HG03558 (cell line): ENCODE measurements around the gene ZNF552.
A peak's percentile ranks its signal among the peaks of the same experiment; 100 is the strongest.

ENCODE experiments used
- ATAC-seq: cut with Tn5 transposase; IDR thresholded peaks from one replicate; pipeline ENCODE4 v1.9.1; 2021; ENCODE audit warnings: moderate number of reproducible peaks; ENCODE audit not compliant: unreplicated experiment; ENCODE audit errors: extremely low read depth

ZNF552 gene

DNA sequence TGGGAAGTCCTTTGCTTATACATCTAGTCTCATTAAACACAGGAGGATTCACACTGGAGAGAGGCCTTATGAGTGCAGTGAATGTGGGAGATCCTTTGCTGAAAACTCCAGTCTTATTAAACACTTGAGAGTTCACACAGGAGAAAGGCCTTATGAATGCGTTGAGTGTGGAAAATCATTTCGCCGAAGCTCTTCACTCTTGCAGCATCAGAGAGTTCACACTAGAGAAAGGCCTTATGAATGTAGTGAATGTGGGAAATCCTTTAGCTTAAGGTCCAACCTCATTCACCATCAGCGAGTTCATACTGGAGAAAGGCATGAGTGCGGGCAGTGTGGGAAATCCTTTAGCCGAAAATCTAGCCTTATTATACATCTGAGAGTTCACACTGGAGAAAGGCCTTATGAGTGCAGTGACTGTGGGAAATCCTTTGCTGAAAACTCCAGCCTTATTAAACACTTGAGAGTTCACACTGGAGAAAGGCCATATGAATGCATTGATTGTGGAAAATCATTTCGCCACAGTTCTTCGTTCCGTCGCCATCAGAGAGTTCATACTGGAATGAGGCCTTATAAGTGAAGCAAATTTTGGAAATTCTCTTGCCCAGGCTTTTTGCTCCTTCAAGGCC is 35.4 kb downstream of the ZNF552 start:
- ATAC-seq = no peak

GRCh38 chr19:57778336-57778735 is 36.4 kb downstream of the ZNF552 start:
- no peak for ATAC-seq

DNA sequence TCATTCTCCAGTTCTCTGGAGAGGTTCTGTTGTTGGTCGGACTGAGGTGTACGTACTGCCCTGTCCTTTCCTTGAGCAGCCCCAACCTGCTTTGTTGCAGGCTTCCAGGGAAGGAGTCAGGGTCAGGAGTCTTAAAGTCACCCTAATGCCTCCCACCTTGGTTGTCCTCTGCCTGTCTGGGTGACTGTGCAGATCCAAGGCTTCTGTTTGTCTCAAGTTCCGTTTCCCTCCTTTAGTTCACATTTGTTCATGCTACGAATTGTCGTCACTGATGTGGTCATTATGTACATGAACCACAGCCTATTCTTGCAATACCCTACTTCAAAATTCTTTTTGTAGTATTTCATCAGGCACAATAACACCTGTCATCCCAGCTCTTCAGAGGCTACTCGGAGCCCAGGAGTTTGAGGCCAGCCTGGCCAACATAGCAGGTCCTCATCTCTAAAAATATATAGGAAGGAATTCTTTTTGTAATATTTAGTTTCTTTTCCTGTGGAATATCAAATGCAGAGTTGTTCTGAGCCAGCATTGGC is 37.9 kb downstream of the ZNF552 start:
- ATAC-seq = no peak

- no peak for ATAC-seq
Observed at GRCh38 chr19:57773488-57773887, 41.2 kb downstream of the ZNF552 start.

DNA sequence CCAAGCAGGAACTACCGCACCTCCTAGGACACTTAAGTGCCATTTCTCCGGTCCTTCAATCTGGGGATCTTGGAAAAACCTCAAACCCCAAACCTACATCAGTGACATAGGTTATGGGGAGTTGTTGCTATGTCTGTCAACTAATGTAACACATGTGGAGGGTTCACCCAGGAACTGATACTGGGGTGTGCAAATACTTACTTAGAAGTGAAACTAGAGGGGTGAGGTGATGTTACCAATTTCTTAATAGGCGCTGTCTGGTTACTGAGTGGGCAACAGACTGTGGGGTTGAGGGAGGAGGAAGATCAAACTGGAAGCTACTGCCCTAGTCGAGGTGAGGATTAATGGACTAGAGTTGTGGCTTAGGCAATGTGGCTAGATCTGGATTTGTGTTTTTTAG is 43.3 kb downstream of the ZNF552 start:
- no peak for ATAC-seq

- peak; percentile 82 for ATAC-seq
Observed at GRCh38 chr19:57769345-57770131, 45.2 kb downstream of the ZNF552 start, which contains the start of gene ZNF586. ZNF586 (plus strand) TSS chr19:57769676; CDS start chr19:57769843, 167 bp downstream.

DNA sequence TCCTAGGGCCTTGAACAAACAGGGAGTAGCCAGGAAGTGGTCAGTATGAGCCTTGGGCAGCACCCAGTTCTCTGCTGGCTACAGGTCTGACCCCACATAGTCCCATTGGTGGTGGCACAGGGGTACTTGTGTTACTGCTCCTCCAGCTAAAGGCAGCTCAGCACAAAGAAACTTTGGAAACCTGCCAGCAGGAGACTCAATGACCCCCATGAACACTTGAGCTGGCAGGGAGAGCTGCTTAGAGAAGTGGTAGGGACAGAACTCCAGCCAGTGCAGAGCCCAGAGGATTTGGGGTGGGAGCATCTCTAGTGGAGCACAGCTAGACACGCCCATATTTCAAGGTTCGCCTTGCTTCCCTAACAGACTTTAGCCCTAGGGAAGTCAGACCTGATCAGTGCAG is 55.6 kb downstream of the ZNF552 start:
- no peak for ATAC-seq

DNA sequence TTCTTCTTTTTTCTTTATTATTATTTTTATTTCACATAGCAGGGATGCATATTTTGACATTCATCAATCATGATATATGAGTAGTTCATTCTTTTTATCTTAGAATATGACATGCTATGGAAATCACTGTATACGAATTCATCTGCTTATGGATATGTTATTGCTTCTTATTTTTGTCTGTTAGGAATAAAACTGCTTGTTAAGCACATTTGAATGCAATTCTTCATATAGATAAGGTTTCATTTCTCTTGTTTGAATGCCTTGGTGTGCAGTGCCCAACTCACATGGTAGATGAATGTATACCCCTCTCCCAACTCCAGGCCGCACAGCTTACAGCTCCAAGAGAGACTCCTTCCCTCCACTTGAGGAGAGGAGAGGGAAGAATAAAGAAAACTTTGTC is 56.8 kb downstream of the ZNF552 start:
- no peak for ATAC-seq
